Measurements from ENCODE around the gene SURF4. TPM values are rescaled to one million over a fixed set of nuclear protein-coding genes. Genes with fewer than 3 reads are reported as not detected.

SURF4 gene
- total and polyA plus RNA-seq, 2 of the 13 experiments (the other 11 are each of a cell fraction or from before 2014, with no cell fraction given): 220 to 265 TPM

GRCh38 chr9:133347515-133347984 is 28.3 kb downstream of the SURF4 start (continued):
- TF ChIP-seq, protein P1, sequence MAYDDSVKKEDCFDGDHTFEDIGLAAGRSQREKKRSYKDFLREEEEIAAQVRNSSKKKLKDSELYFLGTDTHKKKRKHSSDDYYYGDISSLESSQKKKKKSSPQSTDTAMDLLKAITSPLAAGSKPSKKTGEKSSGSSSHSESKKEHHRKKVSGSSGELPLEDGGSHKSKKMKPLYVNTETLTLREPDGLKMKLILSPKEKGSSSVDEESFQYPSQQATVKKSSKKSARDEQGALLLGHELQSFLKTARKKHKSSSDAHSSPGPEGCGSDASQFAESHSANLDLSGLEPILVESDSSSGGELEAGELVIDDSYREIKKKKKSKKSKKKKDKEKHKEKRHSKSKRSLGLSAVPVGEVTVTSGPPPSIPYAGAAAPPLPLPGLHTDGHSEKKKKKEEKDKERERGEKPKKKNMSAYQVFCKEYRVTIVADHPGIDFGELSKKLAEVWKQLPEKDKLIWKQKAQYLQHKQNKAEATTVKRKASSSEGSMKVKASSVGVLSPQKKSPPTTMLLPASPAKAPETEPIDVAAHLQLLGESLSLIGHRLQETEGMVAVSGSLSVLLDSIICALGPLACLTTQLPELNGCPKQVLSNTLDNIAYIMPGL (CRISPR knock-in tag; IDR thresholded peaks at IDR 0.05; ENCODE audit: borderline replicate concordance in 1 of 2, low read depth in 1 of 2): 0 out of 4 replicates have a peak, but pooled peaks of 1 of the 2 experiments have one; percentile 8
- TF ChIP-seq MBNL3 (CRISPR knock-in tag; conservative IDR thresholded peaks at IDR 0.05): no peak
- TF ChIP-seq LRRFIP1 (CRISPR knock-in tag; conservative IDR thresholded peaks at IDR 0.05): no peak
- no peak for TF ChIP-seq ZSCAN22 (CRISPR knock-in tag; IDR thresholded peaks at IDR 0.05)
- no peak for TF ChIP-seq ZNF318 (CRISPR knock-in tag; IDR thresholded peaks at IDR 0.05)
- no peak for TF ChIP-seq ZNF260 (CRISPR knock-in tag; IDR thresholded peaks at IDR 0.05; ENCODE audit: borderline replicate concordance, low read depth)
- no peak for TF ChIP-seq HDAC2 (CRISPR knock-in tag; IDR thresholded peaks at IDR 0.05)
- TF ChIP-seq ZBTB33 (CRISPR knock-in tag; IDR thresholded peaks at IDR 0.05): no peak
- TF ChIP-seq ZNF570 (CRISPR knock-in tag; IDR thresholded peaks at IDR 0.05; ENCODE audit: borderline replicate concordance): no peak
- TF ChIP-seq ZNF580 (CRISPR knock-in tag; IDR thresholded peaks at IDR 0.05; ENCODE audit: borderline replicate concordance, low read depth): no peak
